ENCODE measurements around the gene CD101.

Gene CD101

DNA sequence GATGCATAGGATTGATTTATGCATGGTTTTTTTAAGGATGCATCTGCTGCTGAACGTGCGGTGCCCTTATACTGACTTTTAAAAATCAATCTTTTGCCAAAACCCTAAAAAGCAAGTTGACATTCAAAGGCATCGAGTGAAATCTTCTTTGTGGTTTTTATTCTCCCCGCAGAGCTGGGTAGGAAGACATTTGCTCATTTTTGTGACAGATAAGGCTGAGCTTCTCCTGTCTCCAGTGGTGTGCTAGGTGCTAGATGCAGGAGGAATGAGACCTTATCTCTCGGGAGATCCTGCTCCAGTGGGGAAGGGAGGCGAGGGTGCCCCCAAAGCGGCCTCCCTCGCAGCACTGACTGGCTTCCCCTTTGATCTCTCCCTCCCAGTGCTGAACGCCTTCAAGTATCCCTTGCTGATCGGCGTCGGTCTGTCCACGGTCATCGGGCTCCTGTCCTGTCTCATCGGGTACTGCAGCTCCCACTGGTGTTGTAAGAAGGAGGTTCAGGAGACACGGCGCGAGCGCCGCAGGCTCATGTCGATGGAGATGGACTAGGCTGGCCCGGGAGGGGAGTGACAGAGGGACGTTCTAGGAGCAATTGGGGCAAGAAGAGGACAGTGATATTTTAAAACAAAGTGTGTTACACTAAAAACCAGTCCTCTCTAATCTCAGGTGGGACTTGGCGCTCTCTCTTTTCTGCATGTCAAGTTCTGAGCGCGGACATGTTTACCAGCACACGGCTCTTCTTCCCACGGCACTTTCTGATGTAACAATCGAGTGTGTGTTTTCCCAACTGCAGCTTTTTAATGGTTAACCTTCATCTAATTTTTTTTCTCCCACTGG lies 14.9 kb upstream of the CD101 start:
- DNase-seq: peak; percentile 22

DNA sequence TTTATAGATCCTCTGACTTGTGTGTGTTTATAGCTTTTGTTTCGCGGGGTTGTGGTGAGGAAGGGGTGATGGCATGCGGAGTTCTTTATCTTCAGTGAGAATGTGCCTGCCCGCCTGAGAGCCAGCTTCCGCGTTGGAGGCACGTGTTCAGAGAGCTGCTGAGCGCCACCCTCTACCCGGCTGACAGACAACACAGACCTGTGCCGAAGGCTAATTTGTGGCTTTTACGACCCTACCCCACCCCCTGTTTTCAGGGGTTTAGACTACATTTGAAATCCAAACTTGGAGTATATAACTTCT lies 14.4 kb upstream of the CD101 start:
- DNase-seq: peak; percentile 70

DNA sequence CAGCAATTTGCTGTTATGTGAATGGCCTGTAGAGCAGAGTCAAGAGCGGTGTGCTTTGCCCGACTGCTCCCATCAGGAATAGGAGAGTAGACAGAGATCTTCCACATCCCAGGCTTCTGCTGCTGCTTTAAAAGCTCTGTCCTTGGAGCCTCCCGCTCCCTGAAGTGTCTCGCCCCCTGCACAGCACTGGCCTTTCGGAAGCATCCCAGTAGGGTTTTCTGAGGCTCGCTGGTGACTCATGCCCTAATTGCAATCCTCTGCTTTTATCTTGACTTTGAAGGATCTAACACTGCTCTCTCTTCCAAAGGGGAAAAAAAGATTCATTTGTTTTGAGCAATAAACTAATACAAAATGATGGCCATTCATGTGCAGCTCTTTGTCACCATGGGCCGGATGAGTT lies 13.3 kb upstream of the CD101 start:
- DNase-seq: no peak

DNA sequence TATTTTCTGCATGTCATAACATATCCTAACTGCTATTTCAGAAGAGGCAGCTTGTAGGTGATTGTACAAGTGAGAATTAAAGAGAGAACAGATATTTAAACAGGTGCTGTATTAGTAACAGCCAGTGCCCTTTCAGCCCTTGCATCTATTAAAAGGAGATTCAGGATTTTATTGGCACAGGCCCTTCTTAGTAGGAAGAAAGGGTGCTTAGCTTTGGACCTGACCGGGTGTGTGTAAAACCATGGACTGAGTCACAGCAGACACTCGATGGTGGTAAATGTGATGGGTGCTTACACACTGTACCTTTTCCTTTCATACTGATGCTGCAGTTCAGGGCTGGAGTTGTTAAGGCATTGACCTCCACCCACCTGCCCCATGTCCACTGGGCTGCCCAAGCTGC lies 12.7 kb upstream of the CD101 start:
- no peak for DNase-seq

DNA sequence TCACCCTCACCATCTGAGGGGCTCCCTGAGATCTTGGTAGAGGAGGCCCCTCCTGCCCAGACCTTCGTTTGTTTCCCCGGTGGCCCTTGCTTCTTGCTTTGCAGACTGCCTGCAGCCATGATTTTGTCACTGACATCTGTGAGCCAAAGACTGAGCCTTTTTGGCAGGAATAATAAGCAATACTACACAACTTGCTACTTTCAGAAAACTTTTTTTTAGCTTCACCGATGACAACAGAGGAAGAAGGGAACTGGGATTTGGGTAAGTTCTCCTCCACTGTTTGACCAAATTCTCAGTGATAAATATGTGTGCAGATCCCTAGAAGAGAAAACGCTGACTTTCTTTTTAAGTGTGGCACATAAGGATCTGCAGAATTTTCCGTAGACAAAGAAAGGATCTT lies 11.7 kb upstream of the CD101 start:
- no peak for DNase-seq

DNA sequence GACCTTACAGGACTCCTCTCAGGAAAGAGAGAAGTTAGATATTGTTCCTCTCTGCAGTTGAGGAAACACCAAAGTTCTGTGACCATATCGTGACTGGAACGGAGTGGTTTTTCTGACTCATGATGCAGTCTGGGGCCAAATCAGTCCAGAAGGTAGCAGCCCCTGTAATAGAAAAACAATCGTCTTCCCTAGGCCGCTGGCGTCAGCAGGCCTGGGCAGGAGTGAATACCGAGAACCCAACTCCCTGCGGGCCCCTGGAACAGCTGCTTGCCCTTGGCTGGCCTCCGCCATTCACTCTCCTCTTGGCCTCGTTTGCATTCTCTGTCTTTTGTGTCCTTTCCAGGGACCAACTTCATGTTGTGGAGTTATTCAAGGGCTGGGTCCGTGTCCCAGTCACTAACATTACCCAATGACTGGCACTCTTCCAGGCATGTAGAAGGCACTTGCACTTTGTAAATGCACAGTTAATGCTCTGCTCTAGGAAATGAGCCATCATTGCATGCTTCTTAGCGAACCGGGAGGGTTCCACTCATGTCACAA lies 10.9 kb upstream of the CD101 start:
- no peak for DNase-seq

DNA sequence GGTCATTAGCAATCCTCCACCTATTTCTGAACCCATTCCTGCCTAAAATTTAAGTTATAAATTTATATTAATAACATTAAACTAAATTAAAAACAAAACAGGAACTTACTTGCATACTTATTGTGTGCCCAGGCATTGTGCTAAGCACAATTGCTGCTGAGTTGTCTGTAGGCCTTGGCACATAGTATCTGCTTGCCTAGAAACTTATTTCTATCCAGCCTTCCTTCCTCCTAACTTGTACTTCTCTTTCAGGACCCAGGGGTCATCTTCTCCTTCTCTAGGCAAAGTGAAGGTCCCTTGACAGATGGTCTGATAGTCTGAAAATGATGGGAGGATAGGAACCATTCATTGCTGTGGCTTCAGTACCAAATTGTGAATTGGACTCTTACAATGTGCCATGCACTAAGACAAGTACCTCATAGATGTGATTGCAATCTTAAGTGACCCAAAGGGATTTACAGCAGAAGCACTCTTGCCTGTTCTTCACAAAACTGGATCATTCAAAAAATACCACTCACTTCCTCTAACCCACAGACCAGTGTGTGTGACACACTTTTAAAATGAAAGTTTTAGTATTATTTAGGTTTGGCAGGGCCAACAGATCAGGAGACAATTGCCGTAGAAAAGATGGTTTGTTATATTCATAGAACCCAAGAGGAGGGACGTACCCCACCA lies 10.3 kb upstream of the CD101 start:
- no peak for DNase-seq

DNA sequence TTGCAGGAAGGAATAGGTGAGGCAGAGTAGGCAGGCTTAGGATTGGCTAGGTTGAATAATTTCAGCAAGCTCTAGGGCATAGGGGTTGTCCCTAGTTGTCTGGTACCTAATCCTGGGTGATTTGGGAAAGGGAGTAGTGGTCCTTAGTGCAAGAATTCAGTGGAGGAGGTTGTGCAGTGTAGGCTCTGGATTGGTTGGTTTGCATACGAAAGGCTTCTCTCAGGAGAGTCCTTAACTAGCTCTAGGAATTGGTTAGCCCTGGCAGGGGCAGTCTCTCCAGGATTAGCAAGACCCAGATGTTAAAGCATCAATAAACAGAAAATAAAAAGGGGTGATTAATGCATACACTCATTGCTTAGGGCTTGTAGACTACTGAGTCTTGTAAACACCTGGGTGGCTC lies 9.6 kb upstream of the CD101 start:
- no peak for DNase-seq

DNA sequence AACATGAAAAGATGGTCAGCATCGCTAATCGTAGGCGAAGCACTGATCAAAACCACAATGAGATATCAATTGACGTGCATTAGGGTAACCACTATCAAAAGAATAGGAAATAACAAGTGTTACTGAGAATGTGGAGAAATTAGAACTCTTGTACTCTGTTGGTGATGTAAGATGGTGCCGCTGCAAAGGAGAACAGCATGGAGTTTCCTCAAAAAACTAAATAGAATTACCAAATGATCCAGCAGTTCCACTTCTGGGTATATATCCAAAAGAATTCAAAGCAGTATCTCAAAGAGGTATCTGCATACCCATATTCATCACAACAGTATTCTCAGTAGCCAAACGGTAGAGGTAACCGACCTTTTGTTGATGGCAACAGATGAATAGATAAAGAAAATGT lies 8.3 kb upstream of the CD101 start:
- no peak for DNase-seq

DNA sequence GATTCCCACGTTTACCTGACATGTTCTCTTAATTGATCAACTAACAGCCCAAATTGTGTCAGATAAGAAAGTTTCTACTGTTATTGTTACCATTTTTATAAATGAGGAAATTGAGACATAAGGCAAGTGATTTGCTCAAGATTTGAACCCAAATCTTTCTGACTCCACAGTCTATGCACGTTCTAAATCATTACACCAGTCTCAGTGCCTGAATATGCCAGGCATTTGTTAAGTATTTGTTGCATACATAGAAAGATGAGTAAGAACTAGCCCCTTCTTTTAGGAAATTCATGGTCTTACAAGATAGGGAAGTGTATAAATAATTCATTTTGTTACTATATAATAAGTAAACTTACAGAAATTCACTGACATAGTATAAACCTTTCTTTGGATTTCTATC lies 7.1 kb upstream of the CD101 start:
- DNase-seq: no peak

DNA sequence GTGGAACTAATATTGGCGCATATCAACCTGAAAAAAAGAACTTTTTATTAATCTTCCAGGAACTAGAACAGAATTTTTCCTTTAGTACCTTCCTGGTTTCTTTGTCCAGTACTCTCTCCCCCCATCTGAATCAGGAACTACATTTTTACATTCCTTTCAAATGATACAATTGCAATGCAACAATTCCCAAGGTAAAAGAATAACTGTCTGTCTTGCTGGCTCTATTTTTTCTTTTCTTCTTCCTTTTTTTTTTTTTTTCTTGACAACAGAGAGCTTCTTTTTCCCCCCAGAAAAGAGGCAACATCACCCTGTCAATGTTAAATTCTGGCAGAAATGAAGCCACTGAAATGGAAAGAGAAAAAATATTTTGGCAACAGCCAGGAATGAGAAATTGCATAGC lies 4.5 kb upstream of the CD101 start:
- DNase-seq: no peak

DNA sequence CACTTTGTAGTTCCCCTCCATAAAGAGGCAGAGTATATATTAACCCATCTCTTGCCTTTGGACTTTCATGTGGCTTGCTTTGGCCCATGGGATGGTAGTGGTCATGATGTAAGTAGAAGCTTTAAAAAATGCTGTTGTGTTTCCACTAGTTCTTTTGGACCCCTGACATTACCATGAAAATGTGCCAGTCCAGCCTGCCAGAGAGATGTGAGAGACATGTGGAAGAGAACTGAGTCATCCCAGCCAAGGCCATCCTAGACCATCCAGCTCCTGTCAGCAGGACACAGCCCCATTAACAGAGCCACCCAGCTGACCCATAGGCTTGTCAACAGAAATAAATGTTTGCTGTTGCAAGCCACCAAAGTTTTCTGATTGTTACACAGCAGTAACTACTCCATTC lies 3.9 kb upstream of the CD101 start:
- DNase-seq: no peak

DNA sequence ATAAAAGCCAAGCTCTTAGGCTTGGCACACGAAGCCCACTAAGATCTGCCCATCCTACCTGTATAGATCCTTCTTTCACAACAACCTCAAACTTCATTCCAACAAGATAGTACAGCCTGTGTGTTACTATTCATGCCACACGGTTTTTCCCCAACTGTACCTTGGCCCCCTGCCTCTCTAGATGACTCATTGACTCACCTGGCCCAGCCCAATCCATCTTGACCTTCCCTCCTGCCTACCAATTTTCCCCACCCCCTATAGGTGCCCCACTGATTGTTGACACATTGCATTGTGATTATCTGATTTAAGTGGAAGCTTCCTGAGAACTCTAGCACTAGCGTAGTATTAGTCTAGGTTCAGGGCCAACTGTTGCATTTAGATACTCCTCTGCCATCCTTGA lies 2.0 kb upstream of the CD101 start:
- DNase-seq: no peak

DNA sequence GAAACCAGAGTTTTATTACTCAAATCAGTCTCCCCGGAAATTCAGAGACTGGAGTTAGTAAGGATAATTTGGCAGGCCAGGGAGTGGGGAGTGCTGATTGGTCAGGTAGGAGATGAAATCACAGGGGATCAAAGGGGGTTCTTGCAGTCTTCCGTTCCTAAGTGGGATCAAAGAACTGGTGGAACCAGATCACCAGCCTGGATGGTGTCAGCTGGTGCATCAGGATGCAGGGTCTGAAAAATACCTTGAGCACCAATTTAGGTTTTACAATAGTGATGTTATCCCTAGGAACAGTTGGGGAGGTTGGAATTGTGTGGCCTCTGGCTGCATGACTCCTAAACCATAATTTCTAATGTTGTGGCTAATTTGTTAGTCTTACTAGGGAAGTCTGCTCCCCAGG lies 1.4 kb upstream of the CD101 start:
- no peak for DNase-seq

DNA sequence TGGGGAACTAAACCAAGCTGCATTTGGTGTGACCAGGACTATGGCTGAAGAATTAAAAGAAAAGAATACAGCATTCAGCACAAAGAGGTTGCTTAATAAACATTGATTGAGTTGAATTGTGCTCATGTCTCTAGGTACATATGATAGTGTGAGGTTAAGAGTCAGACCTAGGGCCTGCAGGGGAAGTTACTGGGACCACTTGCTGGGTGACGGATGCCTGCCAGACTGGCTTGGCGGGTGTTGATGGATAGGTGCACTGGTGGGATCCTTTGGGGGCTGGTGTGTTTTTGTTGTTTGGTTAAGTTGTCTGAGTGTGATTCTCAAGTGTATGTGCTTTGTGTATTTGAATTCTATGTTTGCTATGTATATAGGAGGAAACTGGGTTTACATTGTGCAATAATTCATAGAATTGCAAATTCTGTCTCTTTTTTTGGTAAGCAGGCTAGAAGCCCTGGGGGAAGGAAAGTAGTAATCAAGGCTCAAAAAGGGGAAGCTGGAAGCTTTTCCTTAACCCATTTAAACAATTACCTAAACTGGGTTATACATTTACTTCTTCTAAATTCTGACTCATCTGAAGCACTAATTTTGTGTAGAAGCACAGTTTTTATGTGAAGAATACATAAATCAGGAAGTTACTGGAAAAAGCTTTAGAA lies 1.8 kb downstream of the CD101 start:
- no peak for DNase-seq

DNA sequence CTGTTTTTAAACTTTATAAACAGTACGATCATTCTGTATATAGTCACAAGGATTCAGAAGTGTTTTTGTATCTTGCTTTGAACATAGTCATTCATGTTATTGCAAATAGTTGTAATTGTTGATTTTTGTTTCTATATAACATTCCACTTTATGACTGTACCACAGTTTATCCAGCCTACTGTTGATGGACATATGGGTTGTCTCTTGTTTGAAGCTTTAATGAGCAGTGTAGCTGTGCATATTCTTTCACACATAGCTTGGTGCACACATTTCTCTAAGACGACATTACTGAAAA lies 6.1 kb downstream of the CD101 start:
- no peak for DNase-seq

DNA sequence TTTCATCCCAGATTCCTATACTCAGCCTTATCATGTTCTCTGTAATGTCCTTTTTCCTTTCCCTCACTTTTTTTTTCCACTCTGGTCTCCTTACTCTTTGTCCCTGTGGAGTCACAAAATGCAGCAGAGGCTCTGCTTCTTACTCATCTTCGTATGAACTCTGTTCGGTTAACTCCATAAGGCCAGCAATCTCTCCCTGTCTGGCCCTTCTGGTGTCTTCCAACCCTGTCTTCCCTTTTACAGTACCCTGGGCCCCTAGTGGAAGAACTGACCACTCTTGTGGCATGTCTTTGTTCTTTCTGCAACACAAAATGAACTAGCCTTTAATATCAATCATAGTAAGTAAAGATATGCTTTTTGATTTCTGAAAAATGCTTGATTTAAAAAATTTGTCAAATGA lies 7.1 kb downstream of the CD101 start:
- no peak for DNase-seq

DNA sequence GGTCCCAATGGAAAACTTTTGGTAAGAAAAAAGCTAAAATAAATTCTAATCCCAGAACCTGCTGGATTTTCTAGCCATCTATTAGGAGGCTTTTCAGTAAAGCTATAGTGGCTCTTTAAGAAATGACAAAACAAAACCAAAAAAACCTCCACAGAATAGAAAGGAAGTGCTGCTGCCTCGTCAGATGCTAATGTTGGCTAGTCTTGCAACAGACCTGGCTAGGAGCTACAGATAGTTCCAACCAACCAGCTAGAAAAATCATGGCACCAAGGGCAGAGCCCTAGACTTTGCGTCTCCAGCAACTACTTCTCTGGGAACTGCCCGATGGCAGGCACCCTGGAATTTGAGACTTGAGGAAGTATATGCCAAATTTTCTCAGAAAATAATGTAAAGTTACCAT lies 7.6 kb downstream of the CD101 start:
- DNase-seq: peak; percentile 6

DNA sequence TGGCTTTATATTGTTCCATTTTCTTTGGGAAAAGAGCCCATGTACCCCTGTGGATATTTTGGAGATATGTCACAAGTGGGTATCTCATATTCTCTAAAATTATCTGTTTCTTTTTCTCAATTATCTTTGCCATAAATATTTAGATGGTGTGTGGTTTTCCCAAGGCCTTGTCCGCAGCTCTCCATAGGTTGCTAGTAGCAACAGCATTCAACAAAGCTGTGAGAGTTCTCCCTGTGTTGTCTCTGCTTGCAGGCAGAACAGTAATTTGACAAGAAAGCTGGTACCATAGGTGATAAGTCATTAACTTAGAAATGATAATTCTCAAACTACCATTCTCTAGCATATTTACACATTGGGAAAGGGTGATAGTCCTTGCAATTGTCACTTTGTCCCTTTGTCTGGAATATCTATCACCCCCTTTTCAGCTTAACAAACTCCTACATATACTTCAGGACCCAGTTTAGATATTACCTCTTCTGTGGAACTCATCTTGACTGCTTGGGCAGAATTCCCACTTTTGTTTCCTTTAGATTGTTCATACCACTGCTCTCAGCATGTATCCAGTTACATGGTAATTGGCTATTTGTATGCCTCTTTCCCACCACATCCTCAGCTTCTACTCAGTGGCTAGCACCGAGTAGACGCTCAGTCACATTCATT lies 8.9 kb downstream of the CD101 start:
- DNase-seq: no peak

DNA sequence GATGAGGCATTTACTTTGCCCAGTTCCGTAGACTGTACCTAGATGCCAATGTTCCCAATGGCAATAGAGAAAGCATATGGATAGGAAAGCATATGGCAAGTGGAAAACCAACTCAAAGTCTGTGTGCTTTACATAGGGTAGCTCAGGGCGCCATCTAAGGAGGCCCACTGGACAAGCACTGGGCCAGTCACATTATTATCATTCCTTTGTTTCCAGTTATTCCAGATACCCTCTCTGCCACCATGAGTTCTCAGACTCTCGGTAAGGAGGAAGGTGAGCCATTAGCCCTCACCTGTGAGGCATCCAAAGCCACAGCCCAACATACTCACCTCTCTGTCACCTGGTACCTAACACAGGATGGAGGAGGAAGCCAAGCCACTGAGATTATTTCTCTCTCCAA lies 9.8 kb downstream of the CD101 start:
- no peak for DNase-seq

DNA sequence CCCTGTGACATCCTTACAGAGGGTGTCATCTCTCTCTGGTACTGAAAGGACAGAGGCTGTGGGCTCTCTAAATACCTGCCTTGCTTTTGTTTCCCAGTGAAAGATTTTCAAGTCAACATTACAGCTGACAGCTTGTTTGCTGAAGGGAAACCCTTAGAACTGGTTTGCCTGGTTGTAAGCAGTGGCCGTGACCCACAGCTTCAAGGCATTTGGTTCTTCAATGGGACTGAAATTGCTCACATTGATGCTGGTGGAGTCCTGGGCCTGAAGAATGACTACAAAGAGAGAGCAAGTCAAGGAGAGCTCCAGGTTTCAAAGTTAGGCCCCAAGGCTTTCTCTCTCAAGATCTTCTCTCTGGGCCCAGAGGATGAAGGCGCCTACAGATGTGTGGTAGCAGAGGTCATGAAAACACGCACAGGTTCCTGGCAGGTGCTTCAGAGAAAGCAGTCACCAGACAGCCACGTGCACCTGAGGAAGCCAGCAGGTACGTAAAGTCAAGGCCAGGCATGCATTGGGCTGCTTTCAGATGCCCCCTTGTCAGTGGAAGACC lies 11.8 kb downstream of the CD101 start:
- DNase-seq: no peak

DNA sequence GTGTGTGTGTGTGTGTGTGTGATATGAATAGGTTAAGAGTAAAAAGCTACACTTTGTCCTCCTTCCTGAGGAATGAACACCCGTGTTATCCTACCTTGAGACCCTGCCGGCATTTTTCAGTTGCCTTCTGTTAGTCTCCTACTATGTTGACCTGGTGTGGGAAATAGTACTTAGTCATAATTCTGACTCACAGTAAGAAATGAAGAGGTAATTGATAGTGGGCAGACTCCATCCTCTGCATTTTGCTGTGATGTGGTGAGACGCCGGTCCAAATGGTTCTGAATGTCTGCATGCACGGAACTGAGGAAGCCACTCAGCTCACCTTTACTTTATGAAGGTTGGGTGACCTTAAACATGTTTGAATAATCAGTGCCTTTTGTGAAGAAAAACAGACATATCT lies 12.6 kb downstream of the CD101 start:
- no peak for DNase-seq

DNA sequence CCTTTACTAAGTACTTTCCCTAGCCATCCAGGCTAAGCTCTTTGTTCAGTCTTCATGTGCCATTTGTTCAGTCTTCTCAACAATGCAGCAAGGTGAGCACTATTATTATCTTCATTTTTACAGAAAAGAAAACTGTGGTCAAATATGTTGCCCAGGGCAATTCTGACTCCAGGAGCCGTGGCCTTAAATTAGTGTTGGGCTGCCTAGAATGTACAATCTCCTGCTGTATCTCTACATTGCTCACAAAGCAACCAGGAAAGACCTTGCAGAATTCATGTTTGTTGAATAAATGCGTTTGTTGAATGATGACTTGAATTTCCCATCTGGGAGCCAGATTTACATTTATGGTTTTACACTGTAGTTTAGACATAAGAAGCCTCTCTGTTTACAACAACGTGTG lies 14.2 kb downstream of the CD101 start:
- no peak for DNase-seq

DNA sequence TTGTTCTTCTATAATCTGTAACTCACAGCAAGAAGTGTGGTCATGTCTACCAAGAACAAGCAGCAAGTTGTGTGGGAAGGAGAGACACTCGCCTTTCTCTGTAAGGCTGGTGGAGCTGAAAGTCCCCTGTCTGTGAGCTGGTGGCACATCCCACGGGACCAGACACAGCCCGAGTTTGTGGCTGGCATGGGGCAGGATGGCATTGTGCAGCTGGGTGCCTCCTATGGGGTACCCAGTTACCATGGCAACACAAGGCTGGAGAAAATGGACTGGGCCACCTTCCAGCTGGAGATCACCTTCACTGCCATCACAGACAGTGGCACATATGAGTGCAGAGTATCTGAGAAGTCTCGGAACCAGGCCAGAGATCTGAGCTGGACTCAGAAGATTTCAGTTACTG lies 15.5 kb downstream of the CD101 start:
- DNase-seq: no peak
